Stimulated activated CD8-positive, alpha-beta memory T cell treated with anti-CD3 and anti-CD28 coated beads, Interleukin-7, amount 100 ng/mL, for 24 hours (primary cell): ENCODE measurements around the gene TBC1D22A.
"Not testable (repeated sequence)": the region's sequence is repeated elsewhere in the genome, so short reads cannot be mapped to it uniquely, and the experiment has no call there.

ENCODE experiments used
- DNase-seq: peaks from one replicate; pipeline ENCODE4 v3.0.0-alpha.2; 2020; ENCODE audit warnings: low read depth

The TBC1D22A gene

DNA sequence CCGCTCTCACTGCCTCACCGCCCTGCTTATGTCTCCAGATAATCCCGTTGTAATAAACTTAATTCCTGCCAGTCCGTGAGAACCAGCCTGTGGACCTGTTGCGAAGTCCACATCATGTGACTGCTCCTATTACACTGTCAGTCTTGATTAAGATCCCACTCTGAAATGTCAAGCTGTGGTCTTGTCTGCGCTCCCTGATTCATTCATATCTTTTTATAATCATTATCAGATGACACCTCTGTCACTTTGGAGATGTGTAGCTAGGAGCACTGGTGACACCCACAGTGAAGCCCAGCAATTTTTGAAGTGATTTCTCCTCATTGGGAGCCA, 377.3 kb downstream of the TBC1D22A start:
- no peak for DNase-seq

DNA sequence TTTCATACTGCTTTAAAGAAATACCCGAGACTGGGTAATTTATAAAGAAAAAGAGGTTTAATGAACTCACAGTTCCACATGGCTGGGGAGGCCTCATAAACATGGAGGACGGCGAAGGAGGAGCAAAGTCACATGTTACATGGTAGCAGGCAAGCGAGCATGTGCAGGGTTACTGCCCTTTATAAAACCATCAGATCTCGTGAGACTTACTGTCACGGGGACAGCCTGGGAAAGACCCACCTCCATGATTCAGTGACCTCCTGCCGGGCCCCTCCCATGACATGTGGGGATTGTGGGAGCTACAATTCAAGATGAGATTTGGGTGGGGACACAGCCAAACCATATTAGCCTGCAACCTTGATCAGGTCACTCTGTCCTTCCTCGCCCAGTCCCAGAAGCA, 378.5 kb downstream of the TBC1D22A start:
- not testable (repeated sequence) for DNase-seq

DNA sequence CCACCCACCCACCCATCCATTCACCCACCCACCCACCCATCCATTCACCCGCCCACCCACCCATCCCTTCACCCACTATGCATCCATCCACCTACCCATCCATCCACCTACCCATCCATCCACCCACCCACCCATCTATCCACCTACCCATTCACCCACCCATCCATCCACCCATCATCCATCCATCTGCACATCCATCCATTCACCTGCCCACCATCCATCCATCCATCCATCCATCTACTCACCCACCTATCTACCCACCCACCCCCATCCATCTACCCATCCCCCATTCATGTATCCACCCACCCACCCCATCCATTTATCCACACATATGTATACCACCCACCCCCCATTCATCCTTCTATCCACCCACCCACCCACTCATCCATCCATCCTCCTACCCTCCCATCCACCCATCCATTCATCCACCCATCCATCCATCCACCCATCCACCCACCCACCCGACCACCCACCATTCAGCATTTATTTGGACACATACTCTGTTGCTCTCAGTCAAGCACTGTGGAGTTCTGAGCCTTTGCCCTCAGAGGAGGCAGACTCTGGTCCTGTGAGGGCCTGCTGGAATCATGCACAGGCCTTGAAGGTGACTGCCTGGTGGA, 380.1 kb downstream of the TBC1D22A start:
- DNase-seq, result no peak

DNA sequence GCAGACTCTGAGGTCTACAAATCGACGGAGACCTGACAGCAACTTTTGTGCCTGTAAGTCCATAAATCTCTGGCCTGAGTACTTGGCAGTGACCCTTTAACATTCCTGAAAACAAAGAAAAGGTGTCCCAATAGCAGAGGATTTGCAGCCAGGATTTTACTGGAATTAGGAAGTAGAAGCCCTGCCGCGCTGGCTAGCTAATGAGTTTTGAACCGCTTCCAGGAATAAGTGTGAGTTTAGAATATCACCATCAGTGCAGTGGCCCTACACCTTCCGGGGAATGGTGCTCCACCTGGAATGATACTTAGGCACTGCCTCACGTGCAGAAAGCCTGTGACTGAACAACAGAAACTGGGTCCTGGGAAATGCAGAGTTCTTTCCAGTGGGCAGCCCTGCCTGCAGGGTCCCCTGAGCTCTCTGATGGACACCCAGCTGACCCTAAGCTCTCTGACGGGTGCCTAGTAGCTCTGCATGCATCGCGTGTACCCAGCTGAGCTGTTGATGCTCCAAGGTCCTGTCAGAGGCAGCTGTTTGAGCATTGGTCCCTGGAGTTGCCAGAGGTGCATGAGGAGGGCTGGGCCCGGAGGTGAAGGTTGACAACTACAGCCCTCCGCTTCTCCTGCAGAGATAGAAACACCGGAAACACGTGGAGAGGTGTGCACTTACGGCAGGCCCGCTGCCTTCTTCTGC, 380.9 kb downstream of the TBC1D22A start:
- DNase-seq, result no peak

DNA sequence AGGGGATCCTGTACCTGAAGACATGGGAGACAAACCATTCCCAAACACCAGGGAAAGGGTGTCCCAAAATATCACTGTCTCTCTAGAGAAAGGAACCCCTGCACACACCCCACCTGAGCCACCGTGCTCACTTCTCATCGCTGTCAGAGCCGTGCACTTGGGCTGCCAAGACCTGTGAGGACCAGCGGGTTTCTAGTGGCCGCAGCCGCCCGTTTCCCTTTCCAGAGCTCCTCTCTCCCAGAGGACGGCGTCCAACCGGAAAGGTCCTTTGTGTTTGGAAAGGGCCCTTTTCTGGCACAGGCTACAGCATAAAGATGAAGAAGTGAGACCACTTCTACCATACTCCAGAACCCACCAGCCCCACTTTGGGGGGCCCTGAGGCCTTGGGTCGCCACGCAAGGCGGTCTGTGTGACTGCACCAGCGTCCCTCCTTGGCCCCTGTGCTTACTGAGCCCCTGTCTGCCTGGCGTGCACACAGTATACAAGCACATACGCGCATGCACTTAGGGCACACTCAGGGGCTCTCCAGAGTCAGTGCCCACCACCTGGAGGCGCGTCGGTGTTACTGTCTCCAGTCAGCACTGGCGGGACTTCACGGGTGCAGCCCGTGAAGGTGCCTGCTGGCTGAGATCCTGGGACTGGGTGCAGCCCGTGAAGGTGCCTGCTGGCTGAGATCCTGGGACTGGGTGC, 381.8 kb downstream of the TBC1D22A start:
- no peak for DNase-seq

DNA sequence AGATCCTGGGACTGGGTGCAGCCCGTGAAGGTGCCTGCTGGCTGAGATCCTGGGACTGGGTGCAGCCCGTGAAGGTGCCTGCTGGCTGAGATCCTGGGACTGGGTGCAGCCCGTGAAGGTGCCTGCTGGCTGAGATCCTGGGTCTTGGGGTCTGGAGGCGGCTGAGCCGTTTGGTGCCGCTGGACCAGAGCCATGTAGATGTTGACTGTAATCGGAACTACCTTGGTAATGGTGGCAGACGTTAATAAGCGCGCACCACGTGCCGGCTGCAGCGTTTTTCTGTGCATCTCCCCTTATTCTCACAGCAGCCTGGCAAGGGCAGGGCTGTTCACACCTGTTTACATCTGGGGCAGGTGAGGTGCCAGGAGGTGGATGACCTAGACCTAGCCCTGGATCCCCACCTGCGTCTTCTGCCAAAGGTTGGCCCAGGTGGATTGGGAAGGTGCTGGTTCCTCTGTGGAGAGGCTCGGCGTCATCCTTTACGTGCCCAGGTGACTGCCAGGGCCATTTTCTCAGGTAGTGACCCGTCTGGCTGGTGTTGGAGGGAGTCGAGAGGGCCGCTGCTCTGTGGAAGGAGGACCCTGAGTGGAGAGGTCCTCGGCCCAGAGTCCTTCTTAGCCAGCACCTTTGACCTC, 382.5 kb downstream of the TBC1D22A start:
- DNase-seq, result no peak

DNA sequence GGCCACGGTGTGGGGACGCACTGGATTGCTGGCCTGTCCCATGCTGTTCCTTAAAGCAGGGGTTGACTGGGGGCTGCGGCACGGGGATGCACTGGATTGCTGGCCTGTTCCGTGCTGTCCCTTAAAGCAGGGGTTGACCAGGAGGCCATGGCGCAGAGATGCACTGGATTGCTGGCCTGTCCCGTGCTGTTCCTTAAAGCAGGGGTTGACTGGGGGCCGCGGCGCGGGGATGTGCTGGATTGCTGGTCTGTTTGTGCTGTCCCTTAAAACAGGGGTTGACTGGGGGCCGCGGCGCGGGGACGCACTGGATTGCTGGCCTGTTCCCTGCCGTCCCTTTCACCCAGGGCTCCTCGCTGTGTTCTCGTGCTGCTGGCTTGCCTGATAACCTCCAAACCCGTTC, 383.4 kb downstream of the TBC1D22A start:
- DNase-seq, result no peak

DNA sequence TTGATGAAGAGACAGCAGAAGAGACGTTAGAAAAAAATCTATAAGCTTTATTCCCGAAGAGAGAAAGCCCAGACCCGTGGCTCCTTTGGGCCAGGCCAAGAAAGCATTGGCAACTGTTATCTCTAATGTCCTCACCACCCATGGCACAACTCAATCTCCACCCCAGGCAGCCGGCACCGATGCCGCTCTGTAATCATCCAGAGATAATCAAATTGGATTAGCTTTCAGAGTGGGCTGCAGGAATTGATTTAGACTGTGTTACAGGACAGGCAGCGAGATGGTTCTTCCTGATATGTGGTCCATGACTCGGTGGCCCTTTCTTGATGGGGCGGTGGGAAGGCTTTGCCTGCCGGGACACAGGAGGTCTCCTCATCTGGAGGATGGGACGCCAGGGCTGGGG, 383.9 kb downstream of the TBC1D22A start:
- no peak for DNase-seq

DNA sequence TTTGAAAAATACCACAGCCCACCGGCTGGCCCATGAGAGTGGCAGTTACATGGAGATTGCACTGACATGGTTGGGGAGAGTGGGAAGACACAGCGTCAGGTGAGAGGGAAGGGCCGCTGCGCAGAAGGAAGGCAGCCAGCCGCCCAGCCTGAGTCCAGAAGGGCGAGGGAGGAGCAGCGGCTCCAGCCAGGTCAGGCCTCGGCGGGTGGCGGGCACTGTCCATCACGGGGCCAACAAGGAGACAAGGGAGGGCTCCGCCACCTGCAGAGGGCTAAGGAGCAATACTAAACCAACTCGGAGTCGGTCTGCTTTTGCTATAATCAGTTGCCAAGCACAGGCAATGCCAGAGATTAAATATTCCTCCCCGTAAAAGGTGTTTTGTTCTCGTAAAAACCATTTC, 384.5 kb downstream of the TBC1D22A start:
- no peak for DNase-seq

DNA sequence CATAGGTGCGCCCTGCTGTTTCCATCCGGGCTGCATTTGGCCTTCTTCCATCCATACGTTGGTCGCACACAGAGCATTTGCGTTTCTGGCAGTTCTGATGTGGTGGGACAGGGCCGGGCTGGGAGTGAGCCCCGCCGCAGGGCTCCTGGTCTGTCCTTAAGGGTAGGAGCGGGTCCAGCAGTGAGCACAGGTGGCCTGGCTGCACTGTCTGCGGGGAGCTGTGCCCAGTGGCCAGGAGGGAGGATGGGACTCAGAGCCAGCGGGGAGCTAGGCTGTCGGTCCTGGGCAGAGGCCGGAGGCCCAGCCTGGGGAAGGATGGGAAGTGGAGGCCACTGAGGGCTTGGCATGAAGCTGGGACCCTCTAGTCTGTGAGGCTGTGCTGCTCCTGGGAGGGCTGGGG, 385.1 kb downstream of the TBC1D22A start:
- no peak for DNase-seq

DNA sequence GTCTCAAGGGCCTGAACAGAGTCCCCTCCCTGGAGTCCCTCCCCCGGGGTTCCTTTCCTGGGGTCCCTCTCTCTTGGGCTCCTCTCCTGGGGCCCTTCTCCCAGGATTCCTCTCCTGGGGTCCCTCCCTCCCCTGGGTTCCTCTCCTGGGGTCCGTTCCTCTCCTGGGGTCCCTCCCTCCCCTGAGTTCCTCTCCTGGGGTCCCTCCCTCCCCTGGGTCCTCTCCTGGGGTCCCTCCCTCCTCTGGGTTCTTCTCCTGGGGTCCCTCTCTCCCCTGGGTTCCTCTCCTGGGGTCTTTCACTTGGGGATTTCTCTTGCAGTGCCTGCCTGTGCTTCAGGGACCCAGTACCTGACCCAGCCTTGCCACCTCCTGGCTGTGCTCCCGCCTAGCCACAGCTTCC, 386.1 kb downstream of the TBC1D22A start:
- no peak for DNase-seq

DNA sequence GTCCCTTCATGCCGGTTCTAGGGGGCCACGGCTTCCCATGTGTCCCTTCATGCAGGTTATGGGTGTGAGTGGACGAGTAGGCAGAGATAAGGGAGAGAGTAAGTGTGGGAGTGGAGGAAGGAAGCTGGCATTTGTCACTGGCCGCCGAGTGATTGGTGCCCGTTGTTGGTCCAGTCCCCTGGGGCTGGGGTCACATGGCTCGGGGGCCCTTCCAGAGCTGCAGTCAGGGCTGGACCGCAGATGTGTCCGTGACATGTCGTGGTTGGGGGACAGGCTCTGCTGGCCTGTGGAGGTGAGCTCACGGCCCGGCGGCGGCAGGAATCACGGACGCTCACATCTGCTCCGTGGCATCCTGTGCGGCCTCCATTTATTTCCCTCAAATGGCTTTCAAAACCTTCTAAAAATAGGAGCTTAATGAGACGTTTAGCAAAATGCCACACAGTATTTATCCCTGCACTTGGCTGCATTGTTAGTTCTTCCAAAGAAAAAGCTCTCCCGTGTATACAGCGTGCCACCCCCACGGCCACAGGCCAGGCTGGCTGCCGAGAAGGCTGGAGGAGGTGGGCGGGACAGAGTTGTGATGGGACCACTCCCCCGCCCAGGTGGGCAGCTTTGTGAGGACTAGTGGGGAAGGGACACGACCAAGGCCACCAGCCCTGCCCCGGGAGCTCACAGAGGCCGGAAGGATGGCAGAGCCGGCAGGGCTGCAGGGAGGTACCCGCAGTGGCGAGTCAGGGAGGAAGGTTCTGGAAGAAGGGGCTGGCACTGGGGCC, 386.7 kb downstream of the TBC1D22A start:
- no peak for DNase-seq

DNA sequence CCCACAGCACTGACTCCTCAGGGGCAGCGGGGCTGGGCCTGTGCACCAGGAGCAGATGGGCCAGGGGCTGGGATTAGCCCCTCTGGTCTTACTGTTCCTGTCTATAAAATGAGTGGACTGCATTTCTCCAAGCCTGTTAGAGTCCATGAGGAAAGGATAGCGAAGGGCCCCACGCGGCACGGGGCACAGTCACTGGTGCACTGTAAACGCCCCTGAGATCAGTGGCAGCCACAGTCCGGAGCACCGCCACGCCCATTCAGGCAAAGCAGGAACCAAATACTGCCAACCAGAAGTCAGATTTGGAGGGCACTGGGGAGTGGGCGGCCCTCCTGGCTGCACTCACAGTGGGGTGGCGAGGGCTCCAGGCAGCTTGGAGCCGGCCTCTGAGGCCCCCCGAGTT, 387.5 kb downstream of the TBC1D22A start:
- DNase-seq, result no peak

DNA sequence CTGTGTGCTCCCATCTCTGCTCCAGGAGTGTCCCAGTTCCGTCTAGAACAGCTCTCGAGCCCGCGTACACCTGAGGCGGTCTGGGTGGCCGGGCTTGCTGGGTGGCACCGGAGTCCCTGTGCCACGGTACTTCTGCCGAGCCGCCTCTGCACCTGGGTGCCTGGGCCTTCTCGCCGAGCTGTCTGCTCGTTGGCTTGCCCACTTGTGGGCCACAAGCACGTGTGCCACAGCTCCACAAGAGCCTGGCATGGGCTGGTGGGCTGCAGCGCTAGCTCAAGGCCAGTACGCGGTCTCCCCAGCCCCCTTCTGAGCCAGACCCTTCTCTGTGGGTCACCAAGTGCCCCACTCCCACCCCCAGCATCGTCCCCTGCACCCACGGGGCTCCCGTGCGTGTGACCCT, 388.0 kb downstream of the TBC1D22A start:
- DNase-seq, result no peak

DNA sequence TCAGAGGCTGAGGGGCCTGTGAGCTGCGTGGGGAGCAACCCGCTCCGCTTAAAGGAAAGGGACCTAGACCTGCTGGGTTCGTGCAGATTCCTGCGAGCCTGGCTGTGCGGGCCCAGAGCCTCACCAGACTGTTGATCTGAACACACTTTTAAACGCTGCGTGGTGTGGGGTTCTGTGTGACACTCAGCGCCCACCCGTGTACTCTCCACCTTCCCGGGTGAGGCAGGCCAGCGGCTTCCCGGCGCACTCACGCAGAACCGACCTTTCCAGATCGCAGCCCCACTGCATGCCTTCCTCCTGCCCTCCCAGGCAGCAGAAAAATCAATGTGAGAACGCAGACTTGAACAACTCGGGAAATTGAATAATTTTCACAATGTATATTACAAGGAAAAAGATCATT, 388.6 kb downstream of the TBC1D22A start:
- DNase-seq, result no peak

DNA sequence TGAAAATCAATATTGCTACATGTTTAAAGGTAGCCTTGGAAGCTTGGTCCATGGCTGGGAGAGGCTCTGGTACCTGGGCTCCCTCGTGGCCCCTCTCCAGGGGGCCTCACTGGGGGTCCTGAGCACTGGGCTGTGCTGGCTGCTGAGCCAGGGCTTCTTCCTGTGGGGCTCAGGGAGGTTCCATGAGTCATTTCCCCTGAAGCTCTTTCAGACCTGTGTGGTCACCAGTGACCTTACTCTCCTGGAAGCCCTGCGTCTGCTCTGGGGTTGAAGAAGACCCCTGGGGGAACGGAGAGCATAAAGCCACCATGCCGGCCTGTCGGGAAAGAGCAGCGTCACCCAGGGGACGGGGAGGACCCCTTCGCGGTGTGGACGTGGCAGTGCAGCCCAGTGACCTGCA, 389.0 kb downstream of the TBC1D22A start:
- DNase-seq, result no peak

DNA sequence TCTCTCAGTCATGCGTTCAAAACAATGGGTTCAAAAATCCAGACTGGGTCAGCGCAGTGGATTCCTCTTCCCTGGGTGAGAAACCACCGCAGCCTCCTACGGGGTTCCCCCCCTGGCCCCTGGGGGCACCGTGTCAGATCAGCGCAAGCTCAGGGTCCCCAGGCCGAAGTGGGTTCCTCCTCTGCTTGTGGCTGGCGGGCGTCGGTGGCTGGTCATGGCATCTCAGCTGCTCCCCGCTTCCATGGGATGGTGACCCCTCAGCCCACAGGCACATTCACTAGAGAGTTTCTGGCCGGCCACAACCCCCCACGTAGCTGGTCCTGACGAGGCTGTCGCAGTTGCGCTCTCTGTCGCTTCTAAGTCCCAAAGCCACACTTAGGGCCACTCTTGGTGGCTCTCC, 389.8 kb downstream of the TBC1D22A start:
- DNase-seq, result no peak

DNA sequence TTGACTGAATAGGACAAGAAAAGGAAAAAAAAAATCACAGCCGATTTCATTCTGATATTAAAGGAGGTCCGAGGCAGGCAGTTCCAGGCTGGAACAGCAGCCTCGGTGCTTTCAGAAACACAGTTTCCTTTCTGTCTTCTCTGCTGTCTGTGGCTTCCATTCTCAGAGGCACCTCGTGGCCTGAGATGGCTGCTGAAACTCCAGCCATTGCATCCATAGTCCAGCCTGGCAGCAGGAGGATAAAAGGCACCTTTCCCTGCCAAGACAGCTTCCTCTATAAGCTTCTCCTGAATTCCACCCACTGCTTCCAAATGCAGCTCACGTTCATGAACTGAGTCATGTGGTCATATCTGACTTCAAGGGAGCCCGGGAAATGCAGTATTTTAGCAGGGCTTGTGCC, 390.5 kb downstream of the TBC1D22A start:
- DNase-seq, result no peak

DNA sequence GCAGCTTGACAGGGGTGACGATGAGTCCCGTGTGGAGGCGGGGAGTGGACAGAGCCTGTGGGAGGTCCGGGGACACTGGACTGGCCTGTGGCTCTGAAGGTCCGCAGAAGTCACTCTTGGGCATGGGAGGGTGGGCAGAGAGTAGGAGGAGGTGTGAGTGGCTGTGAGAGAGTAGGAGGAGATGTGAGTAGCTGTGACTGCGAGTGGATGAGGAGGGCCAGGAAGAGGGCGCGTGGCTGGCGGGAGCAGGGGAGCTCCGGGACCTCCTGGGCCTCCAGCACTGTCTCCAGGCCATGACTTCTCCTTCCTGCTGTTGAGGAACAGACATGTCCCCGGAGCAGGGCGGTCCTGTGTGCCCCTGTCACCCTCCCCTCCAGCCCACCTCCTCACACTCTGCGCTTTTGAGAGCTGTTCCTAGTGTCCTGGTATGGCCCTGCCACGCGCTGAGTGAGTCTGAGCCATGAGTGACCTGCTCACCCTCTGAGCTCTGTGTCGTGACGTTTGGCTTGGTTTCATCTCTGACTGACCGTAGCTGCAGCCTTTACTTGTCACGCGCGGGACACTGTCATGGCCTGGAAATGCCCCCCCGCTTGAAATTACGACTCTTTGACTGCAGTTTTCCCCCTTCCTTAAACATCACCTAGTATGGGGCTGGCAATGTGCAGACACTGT, 391.5 kb downstream of the TBC1D22A start:
- DNase-seq, result no peak

DNA sequence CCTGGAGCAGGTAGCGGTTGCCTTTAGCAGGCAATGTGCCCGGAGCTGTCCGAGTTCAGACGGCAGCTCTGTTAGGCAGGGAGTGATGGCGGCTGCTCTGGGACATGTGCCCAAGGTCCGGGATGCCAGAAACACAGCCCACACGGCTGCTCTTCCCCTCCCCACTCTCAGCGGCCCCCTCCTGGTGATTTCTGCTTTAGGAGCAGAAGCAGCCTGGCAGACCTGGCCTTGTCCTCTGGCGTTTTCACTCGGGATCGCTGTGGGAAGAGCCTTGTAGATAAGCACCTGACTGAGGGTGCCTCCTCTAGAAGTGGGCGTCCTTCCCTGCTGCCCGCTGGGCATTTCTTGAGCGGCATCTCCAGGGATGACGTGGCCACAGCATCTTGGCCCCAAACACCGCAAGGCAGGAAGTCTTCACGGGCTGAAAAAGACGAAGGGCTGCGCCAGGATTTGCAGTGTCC, 392.2 kb downstream of the TBC1D22A start:
- DNase-seq, result no peak

DNA sequence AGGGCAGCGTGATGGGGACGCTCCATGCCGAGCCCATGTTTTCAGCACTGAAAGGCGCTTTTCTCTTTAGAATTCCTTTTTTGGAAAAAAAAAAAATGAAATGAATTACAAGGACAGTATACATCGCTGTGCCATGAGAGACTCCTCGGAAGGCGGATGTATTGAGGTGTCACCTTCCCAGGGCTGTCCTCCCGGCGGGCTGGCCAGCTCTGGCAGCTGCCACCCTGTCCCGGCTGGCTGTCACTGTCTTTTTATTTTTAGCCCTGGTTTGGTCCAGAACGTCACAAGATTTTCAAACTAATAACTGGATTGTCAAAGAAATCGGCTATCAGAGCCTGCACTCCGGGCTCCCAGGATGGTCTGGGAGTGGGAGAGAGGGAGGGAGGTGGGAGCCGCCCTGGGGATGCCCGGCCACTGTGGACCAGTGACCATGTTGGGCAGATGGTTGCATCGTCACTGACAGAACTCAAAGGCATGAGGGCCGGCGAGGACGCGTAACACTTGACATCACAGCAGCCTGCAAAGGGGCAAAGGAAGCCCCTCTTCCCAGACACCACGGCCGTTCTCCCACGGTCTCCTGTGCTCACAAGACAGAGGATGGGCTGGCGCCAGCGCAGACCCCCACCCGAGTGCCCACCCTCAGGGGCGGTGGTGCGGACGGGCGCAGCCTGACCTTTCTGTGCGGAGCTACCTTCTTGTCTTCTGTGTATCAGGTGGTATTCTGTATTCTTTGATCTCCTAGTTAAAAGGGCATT, 392.9 kb downstream of the TBC1D22A start:
- no peak for DNase-seq
